GM18508 (cell line): Measurements from ENCODE around the gene STOML1.

Experiments
- ATAC-seq: cut with Tn5 transposase; IDR thresholded peaks from one replicate; pipeline ENCODE4 v1.9.1; 2021; ENCODE audit warnings: moderate number of reproducible peaks; ENCODE audit not compliant: insufficient read depth, unreplicated experiment

The STOML1 gene

DNA sequence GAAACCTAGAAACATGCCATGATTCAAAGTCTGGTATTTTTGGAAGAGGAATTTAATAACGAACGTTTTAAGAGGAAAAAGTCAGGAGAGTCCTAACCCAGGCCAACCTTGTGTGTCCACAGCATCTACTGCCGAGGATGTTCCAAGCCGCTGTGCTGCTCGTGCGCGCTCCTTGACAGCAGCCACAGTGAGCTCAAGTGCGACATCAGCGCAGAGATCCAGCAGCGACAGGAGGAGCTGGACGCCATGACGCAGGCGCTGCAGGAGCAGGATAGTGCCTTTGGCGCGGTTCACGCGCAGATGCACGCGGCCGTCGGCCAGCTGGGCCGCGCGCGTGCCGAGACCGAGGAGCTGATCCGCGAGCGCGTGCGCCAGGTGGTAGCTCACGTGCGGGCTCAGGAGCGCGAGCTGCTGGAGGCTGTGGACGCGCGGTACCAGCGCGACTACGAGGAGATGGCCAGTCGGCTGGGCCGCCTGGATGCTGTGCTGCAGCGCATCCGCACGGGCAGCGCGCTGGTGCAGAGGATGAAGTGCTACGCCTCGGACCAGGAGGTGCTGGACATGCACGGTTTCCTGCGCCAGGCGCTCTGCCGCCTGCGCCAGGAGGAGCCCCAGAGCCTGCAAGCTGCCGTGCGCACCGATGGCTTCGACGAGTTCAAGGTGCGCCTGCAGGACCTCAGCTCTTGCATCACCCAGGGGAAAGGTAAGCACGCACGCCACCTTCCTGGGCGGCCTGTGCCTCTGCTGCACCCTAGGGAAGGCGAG lies 30.8 kb upstream of the STOML1 start:
- ATAC-seq, result no peak

DNA sequence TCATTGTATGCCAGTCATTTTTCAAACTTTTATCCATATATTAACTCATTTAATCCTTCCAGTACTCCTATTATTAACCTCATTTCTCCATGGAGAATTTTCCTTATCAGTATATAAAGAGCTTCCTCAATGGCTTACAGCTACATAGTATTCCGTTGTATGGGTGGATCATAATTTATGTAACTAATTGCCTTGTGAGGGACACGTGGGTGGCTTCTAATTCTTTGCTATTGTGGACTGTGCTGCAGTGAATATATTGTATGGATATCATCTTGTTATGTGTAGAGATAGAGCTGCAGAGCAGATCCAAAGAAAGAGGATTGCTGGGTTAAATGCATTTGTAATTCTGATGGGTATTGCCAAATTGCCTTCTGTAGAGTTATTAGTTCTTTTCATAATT lies 27.6 kb upstream of the STOML1 start:
- ATAC-seq, result no peak

DNA sequence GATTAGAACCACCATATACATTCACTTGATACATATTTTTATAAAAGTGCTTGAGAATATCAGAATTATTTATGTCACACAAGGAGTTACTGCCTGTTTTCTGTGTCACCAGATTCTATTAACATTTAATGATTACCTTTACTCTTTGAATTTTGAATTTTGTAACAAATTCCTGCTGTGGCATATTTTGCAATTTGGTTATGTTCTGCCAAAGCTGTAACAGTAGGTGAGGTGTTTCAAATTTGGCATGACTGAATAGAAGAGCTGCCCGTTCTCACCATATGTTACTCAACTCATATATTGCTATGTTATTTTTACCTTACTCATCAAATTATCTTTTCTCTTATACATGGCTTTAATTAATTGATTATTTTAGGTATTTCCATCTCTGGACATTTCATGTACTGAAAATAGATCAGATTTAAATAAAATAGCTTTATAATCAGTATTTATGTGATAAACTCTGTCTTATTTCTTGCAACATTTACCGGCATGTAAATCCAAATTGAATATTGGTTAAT lies 21.3 kb upstream of the STOML1 start:
- ATAC-seq, result no peak

DNA sequence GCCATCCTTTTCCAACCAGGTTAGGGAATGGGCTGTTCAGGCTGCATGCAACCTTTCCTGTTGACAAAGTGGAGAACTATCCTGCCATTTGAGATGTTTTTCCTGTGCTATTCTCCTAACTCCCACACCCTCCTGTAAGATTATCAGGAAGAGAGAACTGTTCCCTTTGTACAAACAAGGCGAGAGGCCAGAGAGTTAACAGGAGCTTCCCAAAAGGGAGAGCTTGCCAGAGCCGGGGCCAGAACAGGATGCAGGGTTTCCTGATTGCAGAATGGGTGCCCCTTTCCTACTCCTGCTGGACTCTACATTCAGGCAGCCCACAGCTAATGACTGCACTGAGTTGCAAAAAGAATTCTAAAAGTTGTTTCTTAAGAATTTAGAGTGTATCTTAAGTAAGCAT lies 19.5 kb upstream of the STOML1 start:
- ATAC-seq, result no peak

DNA sequence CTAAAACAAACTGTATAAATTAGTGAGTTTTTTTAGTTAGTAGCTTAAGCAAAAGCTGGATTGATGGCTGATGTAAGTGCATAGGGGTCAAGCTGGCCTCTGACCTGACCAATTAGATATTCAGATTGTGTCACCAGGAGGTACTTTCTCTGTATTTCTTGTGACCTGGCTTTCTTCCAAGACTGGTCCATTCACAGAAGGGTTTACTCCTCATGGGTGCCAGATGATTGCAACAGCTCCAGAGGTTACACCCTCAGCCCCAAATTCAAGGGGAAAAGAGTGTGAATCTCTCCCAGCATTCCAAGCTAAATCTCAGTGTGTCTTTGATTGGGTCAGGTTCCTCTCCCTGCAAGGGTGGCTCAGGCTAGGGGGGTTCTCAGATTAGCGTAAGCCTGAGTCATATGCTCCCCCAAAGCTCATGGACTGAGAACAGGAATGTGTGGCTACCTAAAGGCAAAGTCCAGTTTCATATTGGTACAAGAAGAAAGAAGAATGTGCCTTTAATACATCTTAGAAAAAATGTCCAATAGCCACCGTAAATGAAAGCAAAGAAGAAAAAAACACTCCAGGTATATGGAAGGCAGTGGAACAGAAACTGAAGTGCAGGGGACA lies 18.9 kb upstream of the STOML1 start:
- ATAC-seq, result no peak

DNA sequence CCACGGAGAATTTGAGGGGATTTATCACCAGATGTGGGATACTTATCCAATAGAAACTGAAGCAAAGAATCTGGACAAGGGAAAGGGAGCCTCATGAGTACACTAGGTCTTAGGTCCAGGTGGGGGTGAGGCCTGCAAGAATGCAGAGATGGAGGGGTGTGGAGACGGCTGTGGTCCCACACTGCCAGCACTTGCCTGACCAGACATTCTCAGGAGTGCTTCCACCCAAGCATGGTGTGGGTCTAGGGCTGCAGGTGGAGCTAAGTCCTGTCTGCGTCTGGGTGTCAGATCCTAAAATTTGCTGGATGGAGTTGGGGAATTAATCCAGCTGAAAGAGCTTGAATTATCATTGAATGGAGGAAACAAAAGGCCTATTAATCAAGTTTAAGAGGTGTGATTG lies 16.8 kb upstream of the STOML1 start:
- ATAC-seq, result no peak

DNA sequence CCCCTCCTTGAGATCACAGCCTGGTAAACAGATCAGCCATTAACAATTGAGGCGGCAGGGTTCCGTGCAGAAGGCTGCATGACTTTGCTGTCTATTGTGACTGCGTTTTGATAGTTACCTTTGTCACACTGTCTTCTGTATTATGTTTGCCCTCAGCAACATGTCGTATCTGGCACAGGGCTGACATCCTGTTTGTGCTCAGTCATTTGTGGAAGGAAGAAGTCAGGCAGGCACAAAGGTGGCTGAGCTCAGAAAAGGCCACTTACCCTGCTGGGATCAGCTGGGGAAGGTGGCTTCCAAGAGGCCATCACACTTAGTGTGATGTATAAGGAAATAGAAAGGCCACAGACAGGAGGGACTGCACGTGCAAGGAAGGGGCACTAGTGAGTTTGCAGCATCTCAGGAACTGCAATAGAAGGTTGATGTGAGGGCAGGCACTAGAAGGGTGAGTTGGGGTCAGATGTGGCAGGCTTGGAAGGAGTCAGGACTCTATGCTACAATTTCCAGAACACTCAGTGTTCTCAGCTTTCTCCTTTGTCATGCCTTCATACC lies 15.8 kb upstream of the STOML1 start:
- no peak for ATAC-seq

DNA sequence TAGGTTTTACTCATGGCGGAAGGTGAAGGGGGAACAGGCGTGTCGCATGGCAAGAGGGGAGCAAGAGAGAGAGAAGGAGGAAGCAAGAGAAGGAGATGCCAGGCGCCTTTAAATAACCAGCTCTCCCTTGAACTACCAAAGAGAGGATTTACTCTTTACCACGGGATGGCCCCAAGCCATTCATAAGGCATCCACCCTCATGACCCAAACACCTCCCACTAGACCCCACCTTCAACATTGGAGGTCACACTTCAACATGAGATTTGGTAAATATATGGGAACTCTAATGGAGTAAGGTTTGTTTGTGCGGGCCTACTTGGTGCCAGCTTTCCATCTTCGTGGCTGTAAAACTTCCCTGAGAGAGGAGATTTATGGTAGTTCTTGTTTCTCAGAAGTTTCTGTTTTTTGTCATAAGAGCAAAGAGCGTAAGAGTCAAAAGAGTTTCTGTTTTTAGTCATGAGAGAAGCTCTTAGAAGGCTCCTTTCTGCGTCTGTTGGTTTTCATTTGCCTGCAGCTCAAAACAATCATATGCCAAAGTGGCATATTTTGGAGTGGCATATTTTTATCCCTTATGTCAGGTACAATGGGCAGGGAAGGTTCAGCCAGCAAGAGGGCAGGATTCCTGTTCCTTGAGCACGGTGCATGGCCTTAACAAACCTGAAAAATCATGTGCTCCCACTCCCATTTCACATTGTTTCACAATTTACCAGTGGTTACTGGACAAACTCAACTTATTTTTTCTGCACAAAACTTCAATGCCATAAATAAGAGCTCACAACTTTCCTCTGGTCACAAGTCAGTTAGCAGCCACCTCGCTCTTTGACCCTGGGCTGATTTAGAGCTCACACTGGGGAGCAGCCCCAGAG lies 14.9 kb upstream of the STOML1 start:
- ATAC-seq, result no peak

DNA sequence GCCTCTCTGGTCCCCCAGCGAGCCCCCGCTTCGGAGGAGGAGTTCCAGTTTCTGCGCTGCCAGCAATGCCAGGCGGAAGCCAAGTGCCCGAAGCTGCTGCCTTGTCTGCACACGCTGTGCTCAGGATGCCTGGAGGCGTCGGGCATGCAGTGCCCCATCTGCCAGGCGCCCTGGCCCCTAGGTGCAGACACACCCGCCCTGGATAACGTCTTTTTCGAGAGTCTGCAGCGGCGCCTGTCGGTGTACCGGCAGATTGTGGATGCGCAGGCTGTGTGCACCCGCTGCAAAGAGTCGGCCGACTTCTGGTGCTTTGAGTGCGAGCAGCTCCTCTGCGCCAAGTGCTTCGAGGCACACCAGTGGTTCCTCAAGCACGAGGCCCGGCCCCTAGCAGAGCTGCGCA lies 5.9 kb upstream of the STOML1 start:
- ATAC-seq, result no peak

DNA sequence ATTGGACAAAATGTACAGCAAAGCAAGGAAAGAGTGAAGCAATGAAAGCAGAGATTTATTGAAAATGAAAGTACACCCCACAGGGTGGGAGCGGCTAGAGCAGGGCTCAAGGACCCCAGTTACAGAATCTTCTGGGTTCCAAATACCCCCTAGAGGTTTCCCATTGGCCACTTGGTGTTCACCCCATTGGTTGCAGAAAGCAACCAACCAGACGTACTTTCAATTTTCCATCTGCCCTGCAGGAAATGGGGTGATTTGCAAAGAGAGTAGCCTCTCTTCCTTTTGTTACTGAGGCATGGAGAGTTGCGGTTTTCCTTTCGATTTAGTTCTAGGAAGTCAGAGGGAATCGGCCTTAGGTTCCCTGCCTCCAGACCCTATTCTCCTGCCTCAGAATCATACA lies 4.8 kb upstream of the STOML1 start:
- ATAC-seq, result no peak

DNA sequence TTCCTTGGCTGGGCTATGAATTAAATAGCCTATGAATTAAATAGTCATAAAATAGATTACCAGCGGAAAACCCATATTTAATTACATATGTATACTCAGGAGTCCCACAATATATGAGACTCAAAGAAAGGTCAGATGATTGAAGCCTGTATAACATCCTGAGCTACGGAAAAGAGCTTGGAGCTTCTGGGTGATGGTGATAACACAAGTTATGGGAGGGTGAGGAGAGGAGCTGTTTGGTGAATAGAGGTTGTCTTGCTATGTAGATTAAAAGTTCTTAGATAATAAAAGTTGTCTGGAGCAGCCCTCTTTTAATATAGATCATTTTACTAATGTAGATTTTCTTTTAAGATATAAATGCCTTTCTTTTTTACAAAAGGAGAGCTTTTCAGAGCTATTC lies 4.2 kb upstream of the STOML1 start:
- ATAC-seq, result no peak

DNA sequence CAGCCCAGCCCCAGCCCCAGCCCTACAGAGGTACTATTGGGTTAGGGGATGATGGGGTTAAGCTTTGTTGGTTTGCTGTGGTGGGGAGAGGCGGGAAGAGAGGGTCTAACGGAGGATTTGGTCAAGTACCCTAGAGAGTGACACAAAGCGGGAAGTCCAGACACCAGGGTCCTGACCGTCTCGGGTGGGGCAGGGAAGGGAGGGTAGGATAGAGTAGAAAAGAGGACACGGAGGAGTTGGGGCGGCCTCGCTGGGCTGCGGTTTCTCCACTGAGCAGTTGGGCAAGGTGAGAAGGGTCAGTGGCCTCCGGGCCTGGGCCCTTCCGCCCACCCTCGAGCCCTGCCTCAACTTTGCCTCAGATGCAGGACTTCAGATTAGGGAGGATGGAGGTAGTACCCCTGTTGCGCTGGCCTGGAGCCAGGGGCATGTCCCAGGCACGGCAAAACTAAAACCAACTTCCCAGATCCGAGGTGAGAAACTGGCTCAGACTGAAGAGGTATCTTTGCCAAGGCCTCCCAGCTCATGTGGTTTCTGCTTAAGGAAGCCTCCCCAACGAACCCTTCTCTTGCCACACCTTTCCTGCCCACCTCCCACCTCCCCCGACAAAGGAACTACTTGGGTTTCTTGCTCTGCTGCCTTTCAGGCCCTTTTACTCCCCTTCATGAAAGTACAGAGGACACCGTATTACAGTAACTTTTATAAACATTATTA lies 3.0 kb upstream of the STOML1 start:
- ATAC-seq, result no peak

DNA sequence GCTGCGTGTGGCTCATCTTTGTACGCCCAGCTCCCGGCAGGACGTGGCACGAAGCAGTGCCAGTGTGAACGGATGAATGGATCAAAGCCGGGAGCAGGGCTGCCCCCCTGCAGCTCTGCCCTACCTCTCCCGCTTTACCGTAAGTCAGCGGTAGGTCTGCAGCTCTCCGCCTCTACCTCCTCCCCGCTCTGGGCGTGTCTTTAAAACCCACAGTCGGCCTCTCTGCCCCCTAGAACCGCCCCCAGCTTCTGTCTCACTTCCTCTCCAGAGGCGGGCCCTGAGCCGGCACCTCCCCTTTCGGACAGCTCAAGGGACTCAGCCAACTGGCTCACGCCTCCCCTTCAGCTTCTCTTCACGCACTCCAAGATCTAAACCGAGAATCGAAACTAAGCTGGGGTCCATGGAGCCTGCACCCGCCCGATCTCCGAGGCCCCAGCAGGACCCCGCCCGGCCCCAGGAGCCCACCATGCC lies 2.4 kb upstream of the STOML1 start, which contains the start of gene PML:
Gene PML, plus strand, starts transcription at position 304 of the 471 bp plus-strand sequence. Its CDS starts 97 bp downstream, at position 401.
- peak; percentile 46 for ATAC-seq

DNA sequence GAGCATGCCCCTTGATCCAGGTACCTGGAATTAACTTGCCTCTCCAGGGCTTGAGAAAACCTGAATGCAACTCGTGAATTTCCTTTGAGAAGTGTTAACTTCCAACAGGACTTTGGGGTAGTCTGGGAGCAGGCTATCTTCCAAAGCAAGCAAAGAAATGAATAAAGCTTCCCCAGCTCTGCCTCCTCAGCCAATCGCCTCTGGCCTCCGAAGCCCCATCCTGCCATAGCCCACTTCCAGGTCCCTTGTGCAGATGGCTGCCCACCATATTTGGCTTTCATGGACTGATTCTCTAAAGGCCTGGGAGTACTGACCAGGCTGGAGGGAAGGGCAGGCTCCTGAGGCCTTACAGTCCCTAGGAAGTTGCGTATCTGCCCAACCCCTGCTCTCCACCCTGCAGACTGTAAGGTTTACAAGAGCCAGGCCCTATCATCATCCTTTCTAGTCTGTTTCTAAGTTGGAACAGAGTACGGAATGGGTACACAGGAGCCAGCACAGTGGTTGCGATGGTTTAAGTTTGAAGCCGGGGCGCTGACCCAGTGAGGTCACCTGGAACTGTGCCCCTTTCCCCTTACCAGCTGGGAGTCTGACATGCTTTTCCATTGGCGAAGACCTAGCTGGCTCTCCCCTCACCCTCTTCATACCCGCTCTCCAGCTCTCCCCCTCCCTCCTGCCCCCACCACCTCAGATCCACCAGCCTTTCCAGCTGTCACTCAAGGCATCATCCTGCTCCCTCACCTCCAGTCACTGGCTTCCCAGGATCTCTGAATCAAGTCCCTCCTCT lies 1.3 kb upstream of the STOML1 start:
- ATAC-seq, result no peak

DNA sequence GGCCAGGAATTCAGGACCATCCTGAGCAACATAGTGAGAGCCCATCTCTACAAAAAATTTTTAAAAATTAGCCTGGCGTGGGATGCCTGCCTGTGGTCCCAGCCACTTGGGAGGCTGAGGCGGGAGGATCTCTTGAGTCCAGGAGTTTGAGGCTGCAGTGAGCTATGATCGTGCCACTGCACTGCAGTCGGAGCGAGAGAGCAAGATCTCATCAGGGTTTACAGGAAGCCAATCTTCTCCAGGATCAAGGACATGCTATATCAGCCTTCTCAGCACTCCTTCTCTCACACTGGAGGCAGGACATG lies 451 bp upstream of the STOML1 start:
- ATAC-seq, result no peak

DNA sequence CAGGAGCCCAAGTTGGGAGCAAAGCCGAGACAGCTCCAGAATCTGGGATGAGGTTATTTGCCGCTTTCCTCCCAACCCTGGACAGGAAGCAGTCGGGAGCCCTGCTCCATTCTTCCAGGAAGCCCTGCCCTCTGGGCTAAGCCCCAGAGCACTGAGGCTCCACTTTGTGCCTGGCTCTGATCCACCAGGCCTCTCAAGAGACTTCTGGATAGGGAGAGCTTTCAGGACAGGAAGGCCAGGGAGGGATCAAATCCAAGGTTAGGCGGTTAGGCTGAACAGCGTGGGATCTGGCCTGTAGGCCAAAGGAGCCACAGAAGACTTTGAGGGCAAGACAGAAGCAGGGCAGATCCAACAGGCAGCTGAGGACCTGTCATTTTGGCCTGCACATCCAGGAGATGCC lies 835 bp downstream of the STOML1 start:
- no peak for ATAC-seq

DNA sequence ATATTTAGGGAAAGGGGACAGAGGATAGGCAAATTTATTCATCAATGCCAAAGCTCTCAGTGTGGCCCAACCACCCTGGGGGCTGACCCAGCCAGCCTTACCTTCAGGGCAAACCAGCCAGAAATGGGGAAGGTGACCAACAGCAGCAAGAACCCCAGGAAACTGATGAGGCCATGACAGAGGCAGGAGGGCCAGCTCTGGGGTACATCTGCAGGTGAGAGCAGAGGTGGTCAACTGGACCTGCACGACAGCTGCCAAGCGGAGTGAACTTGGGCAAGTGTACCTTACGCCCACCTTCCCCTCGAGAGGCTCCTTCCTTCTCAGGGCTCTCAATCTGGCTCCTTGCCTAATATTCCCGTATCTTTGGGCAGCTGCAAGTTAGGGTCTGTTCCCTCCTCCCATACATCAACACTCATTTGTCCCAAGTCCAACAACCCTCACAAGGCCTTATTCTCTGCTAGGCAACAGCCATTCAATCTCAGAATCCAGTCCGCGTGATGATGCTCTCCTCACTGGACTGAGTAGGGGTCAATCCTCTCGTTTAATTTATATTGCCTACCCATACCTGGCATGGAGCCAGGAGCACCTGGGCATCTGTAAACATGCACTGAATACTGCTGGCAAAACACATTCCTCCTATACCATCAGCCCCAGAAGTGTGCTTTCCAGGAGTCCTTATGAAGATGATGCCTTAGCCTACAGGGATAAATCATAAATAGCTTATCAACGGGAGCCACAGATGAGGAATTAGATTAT lies 1.7 kb downstream of the STOML1 start:
- ATAC-seq, result no peak

DNA sequence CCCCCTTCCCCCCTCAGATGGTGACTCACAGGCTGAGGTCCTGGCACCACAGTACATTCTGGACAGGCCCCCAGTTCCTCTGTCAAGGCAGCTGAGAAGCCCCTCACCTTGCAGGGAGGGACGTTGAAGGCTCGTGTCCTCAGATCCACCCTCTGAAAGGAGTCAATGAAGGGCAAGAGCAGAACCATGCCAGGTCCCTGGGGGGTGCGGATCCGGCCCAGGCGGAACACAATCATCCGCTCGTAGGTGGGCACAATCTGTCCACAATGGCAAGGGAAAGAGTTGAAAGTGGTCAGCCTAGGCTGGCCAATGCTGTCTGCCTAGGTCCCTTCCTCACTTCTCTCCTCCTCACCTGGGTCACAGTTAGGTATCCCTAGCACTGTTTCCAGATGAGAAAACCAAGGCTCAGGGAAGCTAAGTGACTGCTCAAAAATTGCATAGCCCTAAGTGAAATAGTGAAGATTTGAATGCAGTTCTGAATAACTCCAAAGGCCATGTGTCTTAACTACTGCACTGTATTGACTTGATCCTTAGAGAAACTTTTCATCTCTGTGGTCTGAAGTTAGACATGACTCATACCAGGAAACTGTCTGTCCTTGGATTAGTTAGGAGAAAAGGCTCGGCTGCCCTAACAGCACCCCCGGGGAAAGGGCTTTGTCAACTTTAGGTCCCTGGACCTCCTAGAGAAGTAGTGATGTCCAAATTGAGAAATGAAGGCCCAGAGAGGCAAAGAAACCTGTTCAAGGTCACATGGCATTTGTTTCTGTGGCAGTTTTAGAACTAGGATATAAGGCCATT lies 2.9 kb downstream of the STOML1 start:
- no peak for ATAC-seq
